NCI-H526 (cell line): ENCODE measurements around the gene MZT2B.
A peak's percentile ranks its signal among the peaks of the same experiment; 100 is the strongest.
"Not testable (repeated sequence)": the region's sequence is repeated elsewhere in the genome, so short reads cannot be mapped to it uniquely, and the experiment has no call there.

ENCODE experiments used
- DNase-seq, 2 experiments: peaks; one replicate each; lab custom pipeline; 2025; lab: John Stamatoyannopoulos, UW

The MZT2B gene

GRCh38 chr2:130152816-130153595 lies 29.1 kb upstream of the MZT2B start:
- no peak for DNase-seq

DNA sequence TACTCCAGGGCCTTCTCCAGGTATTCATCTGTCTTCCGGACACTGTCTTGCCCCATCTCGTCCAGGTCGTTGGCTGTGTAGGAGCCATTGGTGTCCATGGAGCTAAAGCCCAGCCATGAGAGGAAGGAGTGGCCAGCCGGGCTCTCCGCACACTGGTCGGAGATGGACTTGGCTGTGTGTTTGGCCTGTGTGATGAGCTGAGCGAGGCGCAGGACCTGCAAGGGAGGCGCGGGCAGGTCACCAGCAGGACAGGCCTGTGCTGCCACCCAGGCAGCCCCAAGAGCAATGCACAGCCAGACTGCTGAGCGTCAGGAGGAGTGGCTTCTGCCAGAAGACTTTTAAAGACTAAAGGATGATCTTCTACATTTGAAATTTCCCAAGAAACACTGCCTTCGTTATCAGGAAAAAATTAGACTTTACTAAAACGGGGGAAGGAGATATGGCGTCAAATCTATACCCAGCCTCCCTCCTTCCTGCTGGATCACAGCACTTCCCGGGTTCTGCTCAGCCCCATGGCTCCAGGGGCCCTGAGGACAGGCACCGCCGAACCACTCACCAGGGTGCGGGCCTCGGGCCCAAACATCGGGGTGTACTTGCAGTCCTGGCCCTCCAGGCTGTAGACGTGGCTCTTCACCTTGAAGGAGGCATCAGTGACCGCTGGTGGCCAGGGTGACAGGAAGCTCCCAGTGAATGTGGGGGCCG lies 28.2 kb upstream of the MZT2B start:
- DNase-seq, result not testable (repeated sequence)

GRCh38 chr2:130154423-130154770 lies 27.7 kb upstream of the MZT2B start:
- not testable (repeated sequence) for DNase-seq

DNA sequence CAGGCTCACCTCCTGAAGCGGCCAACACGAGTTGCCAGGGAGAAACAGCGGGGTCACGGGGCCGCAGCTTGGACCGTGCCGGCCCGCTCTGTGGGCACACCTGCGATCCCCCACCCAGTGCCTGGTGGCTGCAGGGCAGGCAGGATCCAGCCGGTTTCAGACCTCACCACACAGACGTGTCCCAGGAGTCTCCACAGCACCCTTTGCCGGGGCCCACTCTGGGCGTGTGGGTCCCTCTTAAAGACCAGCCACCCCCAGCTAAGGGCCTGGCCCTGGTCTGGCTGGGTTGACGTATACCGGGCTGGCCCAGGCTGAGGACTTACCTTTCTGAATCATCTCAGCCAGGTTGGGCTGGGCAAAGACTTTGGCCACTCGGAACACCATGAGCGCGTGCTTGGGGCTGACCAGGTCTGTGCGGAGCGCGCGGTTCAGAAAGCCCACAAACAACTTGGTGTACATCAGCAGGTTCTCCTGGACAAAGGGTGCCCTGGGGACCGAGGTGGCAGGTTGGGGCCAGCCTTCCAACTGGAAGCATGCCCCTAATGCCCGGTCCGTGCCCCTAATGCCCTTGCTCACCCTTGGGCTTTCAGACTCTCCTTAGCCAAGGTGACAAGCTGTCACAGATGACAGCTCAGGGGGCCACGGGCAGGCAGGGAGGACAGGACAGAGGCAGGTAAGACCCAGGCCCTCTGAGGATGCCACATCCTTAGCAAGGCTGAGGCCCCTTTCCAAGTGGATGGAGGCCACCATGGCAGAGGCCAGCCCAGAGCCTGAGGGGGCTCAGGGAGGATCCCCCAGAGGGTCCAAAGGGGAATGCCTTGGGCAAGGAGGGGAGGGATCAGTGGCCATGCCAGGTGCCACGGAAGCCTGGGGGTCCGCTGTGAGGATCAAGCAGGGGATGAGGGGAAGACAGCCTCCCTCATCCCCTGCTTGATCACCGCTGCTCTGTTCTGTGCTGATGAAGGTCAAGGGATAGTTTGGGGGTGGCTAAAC lies 27.0 kb upstream of the MZT2B start:
- DNase-seq, result no peak

- peak; percentile 43 to 67 for DNase-seq
Measured at GRCh38 chr2:130155956-130156623, 26.0 kb upstream of the MZT2B start.

DNA sequence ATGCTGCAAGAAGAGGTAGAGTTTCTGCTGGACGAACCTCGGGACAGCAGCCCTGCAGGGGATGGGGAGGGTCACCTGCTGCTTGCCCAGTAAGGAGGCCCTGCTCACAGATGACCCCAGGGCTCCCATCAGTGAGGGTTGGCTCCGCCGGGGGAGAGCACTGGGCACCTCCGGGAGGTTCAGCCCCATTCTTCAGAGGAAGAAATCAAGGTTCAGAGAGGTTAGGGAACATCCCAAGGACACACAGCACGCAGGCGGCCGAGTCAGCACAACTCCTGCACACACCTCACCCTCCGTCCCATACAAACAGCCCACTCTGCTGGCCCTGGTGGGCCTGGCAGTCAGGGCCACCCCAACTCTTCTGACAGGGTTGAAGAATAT lies 25.4 kb upstream of the MZT2B start:
- no peak for DNase-seq

DNA sequence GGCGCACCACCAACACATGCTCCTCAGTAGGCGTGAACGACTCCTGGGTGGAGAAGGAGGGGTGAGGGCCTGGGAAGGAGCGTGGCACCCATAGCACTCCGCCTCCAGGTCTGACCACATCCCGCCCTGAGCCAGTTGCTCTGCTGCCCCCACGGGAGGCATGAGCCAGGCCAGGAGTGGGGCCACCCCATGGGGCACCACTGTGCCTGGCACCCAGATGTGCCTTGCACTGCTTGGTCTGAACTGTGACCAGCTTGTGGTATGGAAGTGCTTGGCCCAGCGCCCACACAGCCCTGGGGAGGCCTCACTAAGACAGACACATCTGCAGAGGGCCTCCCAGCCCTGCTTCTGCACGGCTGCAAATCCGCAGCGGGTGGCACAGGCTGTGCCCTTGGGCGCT lies 24.7 kb upstream of the MZT2B start:
- DNase-seq, result not testable (repeated sequence)

DNA sequence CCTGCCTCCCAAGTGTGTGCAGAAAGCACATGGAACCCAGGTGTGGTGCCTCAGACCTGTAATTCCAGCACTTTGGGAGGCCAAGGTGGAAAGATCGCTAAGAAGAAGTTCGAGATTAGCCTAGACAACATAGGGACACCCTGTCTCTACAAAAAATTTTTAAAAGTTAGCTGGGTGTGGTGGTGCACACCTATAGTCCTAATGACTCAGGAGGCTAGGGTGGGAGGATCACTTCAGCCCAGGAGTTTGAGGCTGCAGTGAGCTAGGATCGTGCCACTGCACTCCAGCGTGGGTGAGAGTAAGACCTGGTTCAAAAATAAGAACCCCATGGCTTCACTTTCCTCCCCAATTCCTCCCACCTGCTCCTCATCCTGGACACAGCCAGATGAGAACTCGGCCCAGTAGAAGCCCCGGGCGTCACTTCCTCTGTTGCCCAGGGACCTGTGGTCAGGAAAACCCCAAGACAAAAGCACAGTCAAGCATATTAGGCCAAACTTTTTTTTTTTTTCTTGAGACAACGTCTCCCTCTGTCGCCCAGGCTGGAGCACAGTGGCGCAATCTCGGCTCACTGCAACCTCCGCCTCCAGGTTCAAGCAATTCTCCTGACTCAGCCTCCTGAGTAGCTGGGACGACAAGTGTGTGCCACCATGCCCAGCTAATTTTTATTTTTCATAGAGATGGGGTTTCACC lies 24.1 kb upstream of the MZT2B start:
- DNase-seq, result not testable (repeated sequence)

GRCh38 chr2:130158631-130159030 lies 23.4 kb upstream of the MZT2B start:
- DNase-seq, result no peak

DNA sequence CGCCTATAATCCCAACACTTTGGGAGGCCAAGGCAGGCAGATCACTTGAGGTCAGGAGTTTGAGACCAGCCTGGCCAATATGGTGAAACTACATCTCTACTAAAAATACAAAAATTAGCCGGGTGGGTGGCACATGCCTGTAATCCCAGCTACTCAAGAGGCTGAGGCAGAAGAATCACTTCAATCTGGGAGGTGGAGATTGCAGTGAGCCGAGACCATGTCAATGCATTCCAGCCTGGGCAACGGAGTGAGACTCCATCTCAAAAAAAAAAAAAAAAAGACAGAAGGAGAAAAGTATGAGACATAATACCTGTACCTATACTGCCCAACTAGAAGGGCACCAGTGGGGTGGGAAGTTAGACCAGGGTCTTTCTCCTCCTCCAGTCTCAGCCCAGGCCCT lies 22.7 kb upstream of the MZT2B start:
- not testable (repeated sequence) for DNase-seq

DNA sequence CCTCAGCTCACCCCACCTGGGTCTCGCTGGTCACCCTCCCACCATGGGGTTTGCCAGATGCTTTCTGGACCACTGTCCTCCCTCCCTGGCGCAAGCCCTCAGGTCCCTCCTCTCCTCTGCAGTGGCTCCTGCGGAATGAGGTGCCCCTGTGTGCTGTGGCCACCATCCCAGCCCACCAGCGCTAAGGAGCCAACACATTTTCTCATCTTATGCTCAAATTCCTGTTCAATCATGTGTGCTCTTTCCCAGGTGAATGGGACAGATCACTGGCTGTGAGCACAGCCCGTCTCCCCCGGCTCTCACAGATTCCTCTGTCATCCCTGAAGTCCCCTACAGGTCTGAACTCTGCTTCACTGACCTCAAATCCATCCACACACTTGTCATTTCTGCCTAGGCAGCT lies 21.9 kb upstream of the MZT2B start:
- no peak for DNase-seq

- not testable (repeated sequence) for DNase-seq
Measured at GRCh38 chr2:130160838-130161705, 21.0 kb upstream of the MZT2B start.

- DNase-seq, result not testable (repeated sequence)
Measured at GRCh38 chr2:130162486-130162885, 19.6 kb upstream of the MZT2B start.

GRCh38 chr2:130162968-130163367 lies 19.1 kb upstream of the MZT2B start:
- no peak for DNase-seq

GRCh38 chr2:130165293-130166016 lies 16.6 kb upstream of the MZT2B start:
- DNase-seq, result no peak

- not testable (repeated sequence) for DNase-seq
Measured at GRCh38 chr2:130166611-130167010, 15.5 kb upstream of the MZT2B start.

GRCh38 chr2:130169163-130169562 lies 12.9 kb upstream of the MZT2B start:
- not testable (repeated sequence) for DNase-seq

DNA sequence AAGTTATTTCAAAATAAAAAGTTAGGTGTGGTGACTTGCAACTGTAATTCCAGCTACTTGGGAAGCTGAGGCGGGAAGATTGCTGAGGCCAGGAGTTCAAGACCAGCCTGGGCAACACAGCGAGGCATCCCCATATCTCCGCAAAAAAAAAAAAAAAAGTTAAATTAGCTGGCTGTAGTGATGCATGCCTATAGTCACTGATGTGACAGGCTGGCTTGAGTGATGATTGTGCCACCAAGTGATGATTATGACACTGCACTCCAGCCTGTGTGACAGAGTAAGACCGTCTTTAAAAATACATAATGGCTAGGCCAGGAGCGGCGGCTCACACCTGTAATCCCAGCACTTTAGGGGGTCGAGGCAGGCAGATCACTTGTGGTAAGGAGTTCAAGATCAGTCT lies 12.2 kb upstream of the MZT2B start:
- DNase-seq, result no peak

GRCh38 chr2:130174866-130175265 lies 7.2 kb upstream of the MZT2B start:
- not testable (repeated sequence) for DNase-seq
